Loucy (cell line): ENCODE results near the gene C10orf62.

Experiments used
- H2AFZ ChIP-seq: fragments of 200-600 bp; sonication (generic); 2 replicates; pipeline ENCODE4 v1.6.0; 2016; ENCODE audit warnings: antibody characterized with exemption, mild to moderate bottlenecking, low read length, moderate library complexity
- H3F3A ChIP-seq: fragments of 200-600 bp; 2 replicates; pipeline ENCODE4 v1.6.0; 2016; ENCODE audit warnings: antibody characterized with exemption, low read depth, mild to moderate bottlenecking
- H3K27me3 ChIP-seq: fragments of 200-600 bp; sonication (generic); 2 replicates; pipeline ENCODE4 v1.6.1; 2014; ENCODE audit warnings: low read length, mild to moderate bottlenecking; ENCODE audit not compliant: insufficient read depth, poor library complexity, severe bottlenecking
- H3K36me3 ChIP-seq: fragments of 200-600 bp; sonication (generic); 2 replicates; pipeline ENCODE4 v1.6.1; 2016; ENCODE audit warnings: low read length; ENCODE audit not compliant: insufficient read depth
- H3K4me1 ChIP-seq: fragments of 200-600 bp; sonication (generic); 2 replicates; pipeline ENCODE4 v1.5.1; 2014; ENCODE audit warnings: low read length, mild to moderate bottlenecking; ENCODE audit not compliant: insufficient read depth, poor library complexity, severe bottlenecking
- H3K4me2 ChIP-seq: fragments of 200-600 bp; sonication (generic); 2 replicates; pipeline ENCODE4 v1.6.0; 2014; ENCODE audit warnings: antibody characterized with exemption, low read length, low read depth, mild to moderate bottlenecking; ENCODE audit not compliant: poor library complexity, severe bottlenecking
- H3K4me3 ChIP-seq: fragments of 200-600 bp; sonication (generic); 2 replicates; pipeline ENCODE4 v1.5.1; 2014; ENCODE audit warnings: low read length, mild to moderate bottlenecking, mixed read lengths; ENCODE audit not compliant: poor library complexity, severe bottlenecking
- H3K79me2 ChIP-seq: fragments of 200-600 bp; sonication (generic); 2 replicates; pipeline ENCODE4 v1.6.1; 2014; ENCODE audit warnings: low read length; ENCODE audit not compliant: insufficient read depth
- H3K9ac ChIP-seq: fragments of 200-600 bp; sonication (generic); 2 replicates; pipeline ENCODE4 v1.6.0; 2014; ENCODE audit warnings: mild to moderate bottlenecking, low read depth, low read length, moderate library complexity; ENCODE audit not compliant: poor library complexity, severe bottlenecking
- H3K9me2 ChIP-seq: fragments of 200-600 bp; sonication (generic); replicated peaks from 2 replicates; pipeline ENCODE4 v1.6.1; 2016; ENCODE audit warnings: low read depth, low read length, mixed read lengths
- H3K9me3 ChIP-seq: fragments of 200-600 bp; sonication (generic); 2 replicates; pipeline ENCODE4 v1.6.1; 2014; ENCODE audit warnings: mild to moderate bottlenecking, antibody characterized with exemption, low read length, low read depth; ENCODE audit not compliant: insufficient read depth
- H4K20me1 ChIP-seq: fragments of 200-600 bp; sonication (generic); 2 replicates; pipeline ENCODE4 v1.6.0; 2014; ENCODE audit warnings: antibody characterized with exemption, low read length, mild to moderate bottlenecking; ENCODE audit not compliant: insufficient read depth, poor library complexity, severe bottlenecking
- EZH2phosphoT487 ChIP-seq: fragments of 200-600 bp; IDR thresholded peaks from 2 replicates; pipeline ENCODE4 v1.6.1; 2018; ENCODE audit warnings: antibody characterized with exemption, mild to moderate bottlenecking, moderate library complexity, borderline replicate concordance
- TF ChIP-seq, protein P1 (sequence below): fragments of 200-600 bp; sonication (generic); conservative IDR thresholded peaks from 2 replicates; pipeline ENCODE4 v1.5.1; 2014; ENCODE audit warnings: mild to moderate bottlenecking, antibody characterized with exemption, low read length

The C10orf62 gene

DNA sequence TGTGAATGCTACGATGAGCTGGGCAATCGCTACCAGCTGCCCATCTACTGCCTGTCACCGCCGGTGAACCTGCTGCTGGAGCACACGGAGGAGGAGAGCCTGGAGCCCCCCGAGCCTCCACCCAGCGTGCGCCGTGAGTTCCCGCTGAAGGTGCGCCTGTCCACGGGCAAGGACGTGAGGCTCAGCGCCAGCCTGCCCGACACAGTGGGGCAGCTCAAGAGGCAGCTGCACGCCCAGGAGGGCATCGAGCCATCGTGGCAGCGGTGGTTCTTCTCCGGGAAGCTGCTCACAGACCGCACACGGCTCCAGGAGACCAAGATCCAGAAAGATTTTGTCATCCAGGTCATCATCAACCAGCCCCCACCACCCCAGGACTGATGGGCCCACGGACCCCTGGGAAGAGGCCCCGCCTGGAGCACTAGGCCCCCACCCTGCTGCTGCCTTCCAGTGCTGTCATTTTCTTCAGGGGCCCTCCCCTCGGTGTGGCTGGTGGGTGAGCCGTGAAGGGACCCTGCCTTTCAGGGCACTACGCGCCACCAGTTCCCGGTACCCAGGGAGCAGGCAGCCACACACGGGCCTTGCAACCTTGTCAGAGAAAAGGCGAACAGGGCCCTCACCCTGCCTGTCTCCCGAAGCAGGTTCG, 19.3 kb upstream of the C10orf62 start:
- H4K20me1 ChIP-seq, result no peaks in the 10 kb centered on the region
- H3K9me2 ChIP-seq, result no peaks in the 10 kb centered on the region
- no peaks in the 10 kb centered on the region for H3K9me3 ChIP-seq
- no peak overlapping the region for H3K4me2 ChIP-seq
- no peaks in the 10 kb centered on the region for H3K4me1 ChIP-seq
- no peak overlapping the region for H2AFZ ChIP-seq
- no peaks in the 10 kb centered on the region for H3K79me2 ChIP-seq
- no peaks in the 10 kb centered on the region for H3F3A ChIP-seq
- no peak for TF ChIP-seq EZH2phosphoT487
- TF ChIP-seq, protein P1, sequence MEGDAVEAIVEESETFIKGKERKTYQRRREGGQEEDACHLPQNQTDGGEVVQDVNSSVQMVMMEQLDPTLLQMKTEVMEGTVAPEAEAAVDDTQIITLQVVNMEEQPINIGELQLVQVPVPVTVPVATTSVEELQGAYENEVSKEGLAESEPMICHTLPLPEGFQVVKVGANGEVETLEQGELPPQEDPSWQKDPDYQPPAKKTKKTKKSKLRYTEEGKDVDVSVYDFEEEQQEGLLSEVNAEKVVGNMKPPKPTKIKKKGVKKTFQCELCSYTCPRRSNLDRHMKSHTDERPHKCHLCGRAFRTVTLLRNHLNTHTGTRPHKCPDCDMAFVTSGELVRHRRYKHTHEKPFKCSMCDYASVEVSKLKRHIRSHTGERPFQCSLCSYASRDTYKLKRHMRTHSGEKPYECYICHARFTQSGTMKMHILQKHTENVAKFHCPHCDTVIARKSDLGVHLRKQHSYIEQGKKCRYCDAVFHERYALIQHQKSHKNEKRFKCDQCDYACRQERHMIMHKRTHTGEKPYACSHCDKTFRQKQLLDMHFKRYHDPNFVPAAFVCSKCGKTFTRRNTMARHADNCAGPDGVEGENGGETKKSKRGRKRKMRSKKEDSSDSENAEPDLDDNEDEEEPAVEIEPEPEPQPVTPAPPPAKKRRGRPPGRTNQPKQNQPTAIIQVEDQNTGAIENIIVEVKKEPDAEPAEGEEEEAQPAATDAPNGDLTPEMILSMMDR, result no peak
- no peaks in the 10 kb centered on the region for H3K27me3 ChIP-seq
- H3K36me3 ChIP-seq, result no peaks in the 10 kb centered on the region
- H3K4me3 ChIP-seq, result no peak overlapping the region
- no peak overlapping the region for H3K9ac ChIP-seq

GRCh38 chr10:97570789-97571471, 18.6 kb upstream of the C10orf62 start:
- H3K9ac ChIP-seq, result no peak overlapping the region
- H4K20me1 ChIP-seq, result no peaks in the 10 kb centered on the region
- H3K9me3 ChIP-seq, result no peaks in the 10 kb centered on the region
- no peaks in the 10 kb centered on the region for H3F3A ChIP-seq
- no peaks in the 10 kb centered on the region for H3K27me3 ChIP-seq
- no peaks in the 10 kb centered on the region for H3K79me2 ChIP-seq
- no peak overlapping the region for H2AFZ ChIP-seq
- TF ChIP-seq EZH2phosphoT487, result no peak
- TF ChIP-seq, protein P1, result no peak
- H3K36me3 ChIP-seq, result no peaks in the 10 kb centered on the region
- H3K9me2 ChIP-seq, result no peaks in the 10 kb centered on the region
- H3K4me3 ChIP-seq, result no peak overlapping the region
- H3K4me1 ChIP-seq, result no peaks in the 10 kb centered on the region
- no peak overlapping the region for H3K4me2 ChIP-seq

- Histone ChIP-seq H3K4me1 (no peaks in the 10 kb centered on the region), H3K9me3 (no peaks in the 10 kb centered on the region), H3K4me2 (no peak overlapping the region), H2AFZ (no peak overlapping the region), H3F3A (no peaks in the 10 kb centered on the region), H3K4me3 (no peak overlapping the region), H3K79me2 (no peaks in the 10 kb centered on the region), H3K9me2 (no peaks in the 10 kb centered on the region), H3K9ac (no peak overlapping the region), H3K36me3 (no peaks in the 10 kb centered on the region), H3K27me3 (no peaks in the 10 kb centered on the region), H4K20me1 (no peaks in the 10 kb centered on the region)
- TF ChIP-seq EZH2phosphoT487, result no peak
- TF ChIP-seq, protein P1, result no peak
Measured at GRCh38 chr10:97571622-97572021, 17.9 kb upstream of the C10orf62 start.
